Fibroblast of lung (primary cell): Measurements from ENCODE around the gene ADGRV1. TPM values are rescaled to one million over a fixed set of nuclear protein-coding genes. Genes with fewer than 3 reads are reported as not detected.
"Not testable (repeated sequence)": the region's sequence is repeated elsewhere in the genome, so short reads cannot be mapped to it uniquely, and the experiment has no call there.

ENCODE experiments used
- DNase-seq, 2 donors: peaks; one replicate each; pipeline versions ENCODE4 v3.0.0 to v3.0.0-alpha.2; 2010; ENCODE audit warnings: low read depth in 2 of 2
- H2AFZ ChIP-seq: 2 replicates; pipeline ENCODE4 v1.5.1; 2012; ENCODE audit warnings: low read length, control low read depth, inconsistent platforms
- H3K27ac ChIP-seq: 2 replicates; pipeline ENCODE4 v1.5.1; 2011; ENCODE audit warnings: low read length, control low read depth; ENCODE audit not compliant: insufficient read depth
- H3K27me3 ChIP-seq: 2 replicates; pipeline ENCODE4 v1.5.1; 2011; ENCODE audit warnings: mild to moderate bottlenecking, low read length; ENCODE audit not compliant: control insufficient read depth, insufficient read depth
- H3K36me3 ChIP-seq: 2 replicates; pipeline ENCODE4 v1.5.1; 2011; ENCODE audit warnings: low read length; ENCODE audit not compliant: control insufficient read depth, insufficient read depth
- H3K4me1 ChIP-seq: 2 replicates; pipeline ENCODE4 v1.5.1; 2011; ENCODE audit warnings: low read length; ENCODE audit not compliant: control insufficient read depth, insufficient read depth; ENCODE audit errors: extremely low read depth
- H3K4me2 ChIP-seq: 2 replicates; pipeline ENCODE4 v1.5.1; 2011; ENCODE audit warnings: low read length, control low read depth; ENCODE audit not compliant: insufficient read depth; ENCODE audit errors: extremely low read depth
- H3K4me3 ChIP-seq, 4 experiments: fragments of 200-600 bp in 1 of 4; sonication (generic) in 1 of 4; replicated peaks in 1 of 4; 2 replicates each; pipeline ENCODE4 v1.5.1; 2011 to 2016; ENCODE audit warnings: low read length in 4 of 4, low read depth in 3 of 4, mild to moderate bottlenecking in 3 of 4, control low read depth in 2 of 4, inconsistent platforms in 1 of 4, mixed read lengths in 1 of 4; ENCODE audit not compliant: insufficient read depth in 1 of 4; ENCODE audit errors: control extremely low read depth in 1 of 4
- H3K79me2 ChIP-seq: 2 replicates; pipeline ENCODE4 v1.5.1; 2012; ENCODE audit warnings: mild to moderate bottlenecking, low read length, inconsistent platforms; ENCODE audit not compliant: control insufficient read depth, insufficient read depth
- H3K9ac ChIP-seq: 2 replicates; pipeline ENCODE4 v1.5.1; 2011; ENCODE audit warnings: mild to moderate bottlenecking, low read length, control low read depth; ENCODE audit not compliant: insufficient read depth
- H3K9me3 ChIP-seq: 2 replicates; pipeline ENCODE4 v1.5.1; 2012; ENCODE audit warnings: low read depth, low read length; ENCODE audit not compliant: control insufficient read depth, insufficient read depth
- H4K20me1 ChIP-seq: 2 replicates; pipeline ENCODE4 v1.5.1; 2011; ENCODE audit warnings: low read length; ENCODE audit not compliant: control insufficient read depth, insufficient read depth; ENCODE audit errors: extremely low read depth
- EZH2 ChIP-seq: IDR thresholded peaks from 2 replicates; pipeline ENCODE4 v1.5.1; 2012; ENCODE audit warnings: low read length, control low read depth, mild to moderate bottlenecking; ENCODE audit errors: missing control alignments
- polyA plus RNA-seq, 2 donors: library from polyadenylated mRNA; depleted of rRNA in 1 of 2; stranded (reverse) in 1 of 2; unstranded in 1 of 2; fragments of >200 nt; gene quantifications; 2 replicates each; pipeline ENCODE4 v1.2.1, GENCODE V29; 2011 to 2012; ENCODE audit warnings: missing spikeins in 1 of 2
- total RNA-seq: library from RNA; depleted of rRNA; stranded (reverse); fragments of >200 nt; gene quantifications from 2 replicates; pipeline ENCODE4 v1.2.1, GENCODE V29; 2014
- TF ChIP-seq, protein P1 (sequence below), 2 donors: IDR thresholded peaks in 1 of 2; conservative IDR thresholded peaks in 1 of 2; 1 replicate in 1 of 2; 2 replicates in 1 of 2; pipeline ENCODE4 v1.5.1; 2011 to 2012; ENCODE audit warnings: low read length in 2 of 2, control low read depth in 1 of 2, inconsistent platforms in 1 of 2, low read depth in 1 of 2, mild to moderate bottlenecking in 1 of 2

Gene ADGRV1
- total and polyA plus RNA-seq, 2 donors (not counting 1 experiment from before 2014, with no cell fraction given), result 0.15 to 0.17 TPM

DNA sequence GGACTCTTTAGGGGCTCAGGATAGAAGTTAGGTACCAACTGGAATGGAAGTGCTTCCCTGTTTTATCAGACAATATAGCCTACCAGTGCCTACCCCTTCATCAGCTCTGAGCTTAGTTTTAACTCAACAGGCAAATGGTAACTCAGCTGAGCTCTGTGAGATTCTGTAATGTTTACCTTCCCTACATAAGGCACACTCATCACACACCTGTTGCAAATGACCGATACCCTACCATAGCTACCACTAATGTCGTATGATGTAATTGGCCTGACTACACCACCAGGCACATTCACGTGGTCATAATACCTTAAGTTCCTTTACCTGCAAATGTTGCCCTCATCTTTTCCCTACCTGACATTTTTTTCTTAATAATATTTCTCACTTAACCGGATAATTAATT is 254.8 kb downstream of the ADGRV1 start:
- no peaks in the 10 kb centered on the region for H4K20me1 ChIP-seq
- no peak overlapping the region for H3K9ac ChIP-seq
- H3K36me3 ChIP-seq, result no peaks in the 10 kb centered on the region
- H3K4me3 ChIP-seq, result no peak overlapping the region
- no peaks in the 10 kb centered on the region for H3K79me2 ChIP-seq
- no peaks in the 10 kb centered on the region for H3K4me1 ChIP-seq
- H3K9me3 ChIP-seq, result no peaks in the 10 kb centered on the region
- TF ChIP-seq, protein P1, sequence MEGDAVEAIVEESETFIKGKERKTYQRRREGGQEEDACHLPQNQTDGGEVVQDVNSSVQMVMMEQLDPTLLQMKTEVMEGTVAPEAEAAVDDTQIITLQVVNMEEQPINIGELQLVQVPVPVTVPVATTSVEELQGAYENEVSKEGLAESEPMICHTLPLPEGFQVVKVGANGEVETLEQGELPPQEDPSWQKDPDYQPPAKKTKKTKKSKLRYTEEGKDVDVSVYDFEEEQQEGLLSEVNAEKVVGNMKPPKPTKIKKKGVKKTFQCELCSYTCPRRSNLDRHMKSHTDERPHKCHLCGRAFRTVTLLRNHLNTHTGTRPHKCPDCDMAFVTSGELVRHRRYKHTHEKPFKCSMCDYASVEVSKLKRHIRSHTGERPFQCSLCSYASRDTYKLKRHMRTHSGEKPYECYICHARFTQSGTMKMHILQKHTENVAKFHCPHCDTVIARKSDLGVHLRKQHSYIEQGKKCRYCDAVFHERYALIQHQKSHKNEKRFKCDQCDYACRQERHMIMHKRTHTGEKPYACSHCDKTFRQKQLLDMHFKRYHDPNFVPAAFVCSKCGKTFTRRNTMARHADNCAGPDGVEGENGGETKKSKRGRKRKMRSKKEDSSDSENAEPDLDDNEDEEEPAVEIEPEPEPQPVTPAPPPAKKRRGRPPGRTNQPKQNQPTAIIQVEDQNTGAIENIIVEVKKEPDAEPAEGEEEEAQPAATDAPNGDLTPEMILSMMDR (conservative IDR thresholded peaks at IDR 0.05 in 1 of 2, IDR thresholded peaks at IDR 0.05 in 1 of 2; ENCODE audit: low read depth in 1 of 2, low read length in 2 of 2), result no peak
- TF ChIP-seq EZH2, result no peak
- no peak overlapping the region for H2AFZ ChIP-seq
- H3K4me2 ChIP-seq, result no peak overlapping the region
- no peaks in the 10 kb centered on the region for H3K27me3 ChIP-seq
- no peak for DNase-seq
- no peak overlapping the region for H3K27ac ChIP-seq

DNA sequence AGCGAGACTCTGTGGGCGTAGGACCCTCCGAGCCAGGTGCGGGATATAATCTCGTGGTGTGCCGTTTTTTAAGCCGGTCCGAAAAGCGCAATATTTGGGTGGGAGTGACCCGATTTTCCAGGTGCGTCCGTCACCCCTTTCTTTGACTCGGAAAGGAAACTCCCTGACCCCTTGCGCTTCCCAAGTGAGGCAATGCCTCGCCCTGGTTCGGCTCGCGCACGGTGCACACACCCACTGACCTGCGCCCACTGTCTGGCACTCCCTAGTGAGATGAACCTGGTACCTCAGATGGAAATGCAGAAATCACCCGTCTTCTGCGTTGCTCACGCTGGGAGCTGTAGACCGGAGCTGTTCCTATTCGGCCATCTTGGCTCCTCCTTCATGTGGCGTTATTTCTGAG is 263.5 kb downstream of the ADGRV1 start:
- H3K4me2 ChIP-seq, DNase-seq: not testable (repeated sequence)

DNA sequence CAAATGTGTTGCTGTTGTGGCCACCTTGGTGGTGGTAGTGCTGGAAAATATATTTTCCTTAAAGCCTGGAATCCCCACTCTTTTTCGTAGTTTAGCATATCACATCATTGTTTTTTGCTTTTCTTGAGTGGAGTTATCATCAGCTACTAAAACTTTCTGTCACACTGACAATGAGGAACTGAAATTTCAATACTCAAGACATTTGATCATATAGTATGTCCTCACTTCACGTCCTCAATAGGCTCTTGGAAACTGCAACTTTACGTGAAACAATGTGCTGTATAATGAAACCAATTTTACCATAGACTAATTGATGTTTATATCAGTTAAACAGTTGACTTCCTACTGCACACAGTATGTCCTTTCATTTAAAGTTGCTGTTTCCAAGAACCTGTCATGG is 265.8 kb downstream of the ADGRV1 start:
- Histone ChIP-seq H3K4me3 (no peak overlapping the region), H3K9me3 (no peaks in the 10 kb centered on the region), H3K9ac (no peak overlapping the region), H3K79me2 (no peaks in the 10 kb centered on the region), H3K4me1 (no peaks in the 10 kb centered on the region), H4K20me1 (no peaks in the 10 kb centered on the region), H3K27me3 (no peaks in the 10 kb centered on the region), H3K27ac (no peak overlapping the region), H2AFZ (no peak overlapping the region), H3K36me3 (no peaks in the 10 kb centered on the region), H3K4me2 (no peak overlapping the region)
- TF ChIP-seq, protein P1 (conservative IDR thresholded peaks at IDR 0.05 in 1 of 2, IDR thresholded peaks at IDR 0.05 in 1 of 2; ENCODE audit: low read depth in 1 of 2, low read length in 2 of 2), result no peak
- no peak for TF ChIP-seq EZH2
- no peak for DNase-seq

More for the DNA sequence above, 263.5 kb downstream of the ADGRV1 start:
- not testable (repeated sequence) for H3K79me2 ChIP-seq, H3K4me1 ChIP-seq, H3K36me3 ChIP-seq, H3K9ac ChIP-seq, H4K20me1 ChIP-seq, H3K27ac ChIP-seq, H3K27me3 ChIP-seq, H2AFZ ChIP-seq, H3K9me3 ChIP-seq, H3K4me3 ChIP-seq
